ENCODE measurements around the gene ZBTB40.

GRCh38 chr1:22525646-22526045 is 74.0 kb downstream of the ZBTB40 start:
- TF ChIP-seq CTCF (IDR thresholded peaks at IDR 0.05) (no peak), POLR2A (IDR thresholded peaks at IDR 0.05) (no peak)

Measured in esophagus squamous epithelium (tissue), 4 donors.